Measurements from ENCODE around the gene LRRC4B. TPM values are rescaled to one million over a fixed set of nuclear protein-coding genes. Genes with fewer than 3 reads are reported as not detected.

LRRC4B gene
- total and polyA plus RNA-seq, 2 of the 8 experiments (the other 6 are each of a cell fraction or from before 2014, with no cell fraction given), result 13.4 to 21.2 TPM

DNA sequence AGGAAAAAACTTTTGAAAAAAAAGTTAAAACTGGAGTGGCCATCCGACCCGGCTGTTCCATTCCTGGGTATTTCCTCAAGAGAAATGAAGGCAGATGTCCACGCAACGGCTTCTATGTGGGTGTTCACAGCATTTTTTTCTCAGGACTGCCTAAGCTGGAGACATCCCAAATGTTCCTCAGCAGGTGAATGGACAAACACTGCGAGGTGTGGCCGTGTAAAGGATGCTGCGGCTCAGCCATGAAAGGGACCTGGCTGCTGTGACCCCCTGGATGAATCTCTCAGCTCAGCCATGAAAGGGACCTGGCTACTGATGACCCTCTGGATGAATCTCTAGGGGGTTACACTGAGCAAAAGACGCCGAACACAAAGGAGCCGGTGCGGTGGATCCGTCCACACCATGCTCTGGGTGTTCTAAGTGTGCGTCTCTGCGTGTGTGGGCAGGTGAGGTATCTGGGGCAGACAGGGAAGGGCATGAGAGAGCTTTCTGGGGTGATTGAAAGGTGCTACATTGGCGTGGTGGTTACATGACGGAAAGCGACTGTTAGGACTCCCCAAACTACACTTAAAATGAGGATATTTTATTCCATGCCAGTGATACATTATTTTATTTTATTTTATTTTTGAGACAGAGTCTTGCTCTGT, 47.3 kb downstream of the LRRC4B start:
- Histone ChIP-seq H3K79me1 (ENCODE audit: low read depth, low read length) (no peaks in the 10 kb centered on the region), H3K18ac (ENCODE audit: extremely low read depth, low read length) (no peak overlapping the region), H2BK15ac (ENCODE audit: low read length) (no peak overlapping the region), H4K91ac (replicated peaks; ENCODE audit: insufficient read length, low read length) (no peak overlapping the region), H2BK120ac (replicated peaks; ENCODE audit: low read depth, low read length) (no peak overlapping the region), H3K56ac (replicated peaks; ENCODE audit: insufficient read length, low read depth, low read length) (no peak overlapping the region), H3K4me3 (ENCODE audit: extremely low read depth in 1 of 4, insufficient read depth in 2 of 4, low read depth in 3 of 4, low read length in 4 of 4) (no peak overlapping the region), H4K20me1 (replicated peaks in 1 of 2; ENCODE audit: control insufficient read depth in 1 of 2, insufficient read depth in 2 of 2, low read length in 2 of 2) (peaks cover 0 to 6% of the 10 kb centered on the region in 2 experiments), H3K79me2 (ENCODE audit: control insufficient read depth in 1 of 2, insufficient read depth in 2 of 2, low read length in 2 of 2) (no peaks in the 10 kb centered on the region), H3K4ac (replicated peaks; ENCODE audit: insufficient read length, low read depth, low read length) (no peak overlapping the region), H2BK20ac (ENCODE audit: low read length) (no peak overlapping the region), H2BK12ac (ENCODE audit: low read depth, low read length) (no peak overlapping the region), H4K8ac (ENCODE audit: extremely low read depth, insufficient read depth, low read length) (no peak overlapping the region), H3K36me3 (ENCODE audit: control insufficient read depth in 2 of 4, insufficient read depth in 4 of 4, low read length in 3 of 4) (peaks cover 0 to 19% (median 0%) of the 10 kb centered on the region in 4 experiments; a peak in 2 of 8 replicates), H4K5ac (ENCODE audit: insufficient read length, low read depth, low read length) (no peak overlapping the region), H2AFZ (ENCODE audit: low read length) (no peak overlapping the region), H3K14ac (ENCODE audit: insufficient read length) (no peak overlapping the region), H3K23me2 (ENCODE audit: low read depth, low read length) (no peaks in the 10 kb centered on the region), H2AK5ac (ENCODE audit: low read depth, low read length) (no peak overlapping the region), H3K9me3 (ENCODE audit: insufficient read depth in 2 of 2, low read depth in 1 of 2, low read length in 1 of 2) (no peaks in the 10 kb centered on the region; a peak in 1 of 4 replicates), H3K4me2 (ENCODE audit: insufficient read depth in 1 of 2, low read depth in 2 of 2, low read length in 2 of 2) (no peak overlapping the region), H3K23ac (ENCODE audit: insufficient read length) (no peak overlapping the region), H3K27ac (ENCODE audit: low read depth, low read length) (no peak overlapping the region), H3K27me3 (replicated peaks in 1 of 4; ENCODE audit: control insufficient read depth in 3 of 4, extremely low read depth in 1 of 4, insufficient read depth in 3 of 4, low read length in 3 of 4) (no peaks in the 10 kb centered on the region; a peak in 1 of 7 replicates), H2BK5ac (ENCODE audit: low read depth, low read length) (no peak overlapping the region), H3K9ac (replicated peaks in 1 of 4; ENCODE audit: extremely low read depth in 1 of 4, low read depth in 3 of 4, low read length in 3 of 4) (no peak overlapping the region), H3K4me1 (replicated peaks in 1 of 4; ENCODE audit: control insufficient read depth in 3 of 4, insufficient read depth in 4 of 4, low read length in 3 of 4) (no peaks in the 10 kb centered on the region; a peak in 1 of 7 replicates)
- DNase-seq (ENCODE audit: low read depth in 1 of 2, low spot score in 2 of 2) (no peak), FAIRE-seq (no peak)
- POLR2A ChIA-PET (ENCODE audit: partially characterized antibody), result no interaction called here
- WGBS, 2 experiments (ENCODE audit: extremely low coverage in 1 of 2, insufficient coverage in 1 of 2, insufficient read length in 1 of 2, insufficient replicate concordance in 2 of 2, low coverage in 1 of 2, low lambda C conversion rate in 2 of 2, missing lambda C conversion rate in 1 of 2), result 92% methylated on average over 17 of the region's 17 CpGs; no CpG with 5 or more reads in 1 of the 2 experiments
- CTCF ChIA-PET (ENCODE audit: partially characterized antibody), result interaction anchor here (3.9 to 19.3 kb wide), 2 partner anchors 17 to 35 kb away, joined by 13 to 206 read pairs; no protein-coding TSS in a partner anchor
- TF ChIP-seq YY1 (IDR thresholded peaks at IDR 0.05; ENCODE audit: low read depth, low read length), result no peak
